ENCODE results near the gene DEXI.
A peak's percentile ranks its signal among the peaks of the same experiment; 100 is the strongest.

DEXI gene

GRCh38 chr16:10880594-10881452 lies 61.4 kb downstream of the DEXI start:
- no peaks in the 10 kb centered on the region for H3K9me3 ChIP-seq (ENCODE audit: control insufficient read depth, low read length)
- H3K27me3 ChIP-seq (replicated peaks; ENCODE audit: control insufficient read depth, insufficient read depth, low read length, poor library complexity, severe bottlenecking), result peaks cover 4% of the 10 kb centered on the region
- no peaks in the 10 kb centered on the region for H3K36me3 ChIP-seq (ENCODE audit: control insufficient read depth, insufficient read depth, low read length)
- no peak overlapping the region for H3K27ac ChIP-seq (ENCODE audit: insufficient read depth, low read length, poor library complexity, severe bottlenecking)
- no peak overlapping the region for H3K4me3 ChIP-seq (ENCODE audit: insufficient read depth, low read depth, low read length, poor library complexity, severe bottlenecking)
- peaks cover 8% of the 10 kb centered on the region for H3K4me1 ChIP-seq (ENCODE audit: control insufficient read depth, insufficient read depth, low read length, poor library complexity, severe bottlenecking)
- DNase-seq, result no peak

- Histone ChIP-seq H3K27me3 (replicated peaks; ENCODE audit: control insufficient read depth, insufficient read depth, low read length, poor library complexity, severe bottlenecking) (peaks cover 4% of the 10 kb centered on the region), H3K4me3 (ENCODE audit: insufficient read depth, low read depth, low read length, poor library complexity, severe bottlenecking) (peak overlapping the region; percentile 62), H3K9me3 (ENCODE audit: control insufficient read depth, low read length) (no peaks in the 10 kb centered on the region), H3K36me3 (ENCODE audit: control insufficient read depth, insufficient read depth, low read length) (no peaks in the 10 kb centered on the region), H3K27ac (ENCODE audit: insufficient read depth, low read length, poor library complexity, severe bottlenecking) (no peak overlapping the region), H3K4me1 (ENCODE audit: control insufficient read depth, insufficient read depth, low read length, poor library complexity, severe bottlenecking) (peaks cover 8% of the 10 kb centered on the region)
- DNase-seq, result no peak
Observed at GRCh38 chr16:10879681-10880589, 62.3 kb downstream of the DEXI start.
